ENCODE results near the gene SLC8A1. TPM values are rescaled to one million over a fixed set of nuclear protein-coding genes. Genes with fewer than 3 reads are reported as not detected.

Gene SLC8A1
- total RNA-seq, 1 experiment from 2014 or later = 1.7 TPM

DNA sequence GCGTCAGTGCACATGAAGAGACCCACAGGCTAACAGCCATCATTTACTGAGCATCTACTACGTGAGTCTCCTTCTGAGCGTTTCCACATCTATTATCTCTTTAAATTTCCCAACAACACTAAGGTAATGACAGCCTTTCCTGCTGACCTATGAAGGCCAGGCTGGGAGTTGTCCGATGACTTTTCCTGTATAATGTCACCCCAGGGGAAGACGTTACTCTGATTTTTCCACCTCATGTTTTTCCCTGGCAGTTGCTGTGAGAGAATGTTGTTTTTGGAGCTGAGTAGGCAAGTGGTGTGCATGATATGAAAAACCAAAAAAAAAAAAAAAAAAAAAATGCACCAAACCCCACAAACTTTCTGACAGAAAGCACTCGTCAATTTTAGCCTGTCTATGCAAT lies 207.6 kb downstream of the SLC8A1 start:
- Histone ChIP-seq H3K79me1 (ENCODE audit: insufficient read depth, low read depth, low read length, poor library complexity, severe bottlenecking) (no peaks in the 10 kb centered on the region), H4K20me1 (ENCODE audit: control insufficient read depth, insufficient read depth, insufficient read length) (no peaks in the 10 kb centered on the region), H3K4me1 (ENCODE audit: insufficient read depth, low read length) (peaks cover 11% of the 10 kb centered on the region), H3K9ac (ENCODE audit: extremely low read depth, insufficient read length, low read length) (no peak overlapping the region), H3K23me2 (ENCODE audit: insufficient read length, low read depth, low read length, poor library complexity, severe bottlenecking) (no peaks in the 10 kb centered on the region), H3K9me3 (ENCODE audit: control insufficient read depth, low read depth, low read length) (no peaks in the 10 kb centered on the region), H4K5ac (ENCODE audit: insufficient read length, low read depth, low read length) (no peak overlapping the region), H4K8ac (replicated peaks; ENCODE audit: insufficient read length, low read depth, low read length) (no peak overlapping the region), H3K79me2 (ENCODE audit: insufficient read depth, low read length) (no peaks in the 10 kb centered on the region), H2AFZ (ENCODE audit: low read length) (no peak overlapping the region), H2BK120ac (ENCODE audit: low read depth, low read length, poor library complexity, severe bottlenecking) (no peak overlapping the region), H3K18ac (ENCODE audit: insufficient read length, low read depth, low read length) (no peak overlapping the region), H3K4me2 (ENCODE audit: insufficient read depth, insufficient read length, low read length) (peak overlapping the region; percentile 52), H3K27ac (ENCODE audit: insufficient read length, low read depth, low read length) (peak overlapping the region; percentile 43), H2AK5ac (ENCODE audit: insufficient read length, low read length) (no peak overlapping the region), H2BK20ac (ENCODE audit: low read depth, low read length, poor library complexity, severe bottlenecking) (no peak overlapping the region), H3K4ac (ENCODE audit: low read depth, low read length) (no peak overlapping the region), H2BK15ac (ENCODE audit: low read depth, low read length) (no peak overlapping the region), H3K27me3 (ENCODE audit: insufficient read depth, low read length) (no peaks in the 10 kb centered on the region), H2BK12ac (ENCODE audit: insufficient read length, low read depth, low read length) (no peak overlapping the region), H3K23ac (ENCODE audit: insufficient read length, low read depth, low read length) (no peak overlapping the region), H2BK5ac (ENCODE audit: insufficient read length, low read length) (no peak overlapping the region), H3K56ac (ENCODE audit: insufficient read length, low read depth, low read length) (no peak overlapping the region), H4K91ac (ENCODE audit: insufficient read length, low read depth, low read length) (no peak overlapping the region), H3K14ac (ENCODE audit: insufficient read depth, low read length) (no peak overlapping the region), H3T11ph (ENCODE audit: low read length) (no peak overlapping the region)
- TF ChIP-seq, protein P1, sequence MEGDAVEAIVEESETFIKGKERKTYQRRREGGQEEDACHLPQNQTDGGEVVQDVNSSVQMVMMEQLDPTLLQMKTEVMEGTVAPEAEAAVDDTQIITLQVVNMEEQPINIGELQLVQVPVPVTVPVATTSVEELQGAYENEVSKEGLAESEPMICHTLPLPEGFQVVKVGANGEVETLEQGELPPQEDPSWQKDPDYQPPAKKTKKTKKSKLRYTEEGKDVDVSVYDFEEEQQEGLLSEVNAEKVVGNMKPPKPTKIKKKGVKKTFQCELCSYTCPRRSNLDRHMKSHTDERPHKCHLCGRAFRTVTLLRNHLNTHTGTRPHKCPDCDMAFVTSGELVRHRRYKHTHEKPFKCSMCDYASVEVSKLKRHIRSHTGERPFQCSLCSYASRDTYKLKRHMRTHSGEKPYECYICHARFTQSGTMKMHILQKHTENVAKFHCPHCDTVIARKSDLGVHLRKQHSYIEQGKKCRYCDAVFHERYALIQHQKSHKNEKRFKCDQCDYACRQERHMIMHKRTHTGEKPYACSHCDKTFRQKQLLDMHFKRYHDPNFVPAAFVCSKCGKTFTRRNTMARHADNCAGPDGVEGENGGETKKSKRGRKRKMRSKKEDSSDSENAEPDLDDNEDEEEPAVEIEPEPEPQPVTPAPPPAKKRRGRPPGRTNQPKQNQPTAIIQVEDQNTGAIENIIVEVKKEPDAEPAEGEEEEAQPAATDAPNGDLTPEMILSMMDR (conservative IDR thresholded peaks at IDR 0.05) = no peak
- no CpG with 5 or more reads among the region's 6 CpGs for WGBS (ENCODE audit: extremely low coverage, insufficient read length, low lambda C conversion rate)
- Mint-ChIP-seq H3K27ac (peak overlapping the region in 2 of 3 experiments; percentile 44 to 95; a peak in 5 of 7 replicates), H3K36me3 (ENCODE audit: insufficient read depth in 1 of 3, low read depth in 3 of 3) (peaks cover 0 to 6% (median 6%) of the 10 kb centered on the region in 3 experiments; a peak in 3 of 7 replicates), H3K4me1 (peaks cover 33 to 34% of the 10 kb centered on the region in 2 experiments), H3K4me3 (no peak overlapping the region), H3K27me3 (ENCODE audit: low read depth) (no peaks in the 10 kb centered on the region), H3K9me3 (peaks cover 7 to 8% of the 10 kb centered on the region in 2 experiments; a peak in 2 of 5 replicates)
- no peak for DNase-seq

Measured in H9 (cell line).